RWPE1 (cell line): Measurements from ENCODE around the gene LHX8.
A peak's percentile ranks its signal among the peaks of the same experiment; 100 is the strongest.

Experiments
- CTCF ChIA-PET: fragments of 350-600 bp; sonication (Branson Sonifier 250); formaldehyde crosslinking; extraction: SDS; loops from one replicate; lab custom pipeline; 2021; lab: Yijun Ruan, JAX
- POLR2A ChIA-PET: fragments of 400-600 bp; formaldehyde crosslinking; extraction: SDS; loops from one replicate; lab custom pipeline; 2020; ENCODE audit warnings: antibody characterized with exemption; ENCODE audit not compliant: low non-redundant PET; lab: Yijun Ruan, JAX
- DNase-seq: peaks from one replicate; pipeline ENCODE4 v3.0.0; 2012; ENCODE audit warnings: low spot score
- H3K27ac ChIP-seq: fragments of 450-650 bp; 2 replicates; pipeline ENCODE4 v1.5.1; 2017
- CTCF ChIP-seq: fragments of 450-650 bp; conservative IDR thresholded peaks from 2 replicates; pipeline ENCODE4 v1.5.1; 2017; ENCODE audit warnings: low read depth, mild to moderate bottlenecking

Gene LHX8

GRCh38 chr1:75133750-75134646, at the start of gene LHX8:
TSS of gene LHX8 (plus strand) at chr1:75134388. CDS start at chr1:75136615, 2,227 bp downstream.
- no peak for TF ChIP-seq CTCF
- ChIA-PET POLR2A (no interaction called here), CTCF (interaction anchor here (0.7 kb wide), 1 partner anchor 28 kb away, joined by 5 read pairs; no protein-coding TSS in a partner anchor)
- no peak within 1 kb of the TSS for H3K27ac ChIP-seq
- no peak for DNase-seq

- no peak for DNase-seq
- POLR2A ChIA-PET = no interaction called here
- CTCF ChIA-PET = no interaction called here
- TF ChIP-seq CTCF = no peak
- H3K27ac ChIP-seq = no peak overlapping the region
Measured at GRCh38 chr1:75085931-75086330, 48.3 kb upstream of the LHX8 start.

GRCh38 chr1:75087278-75087677, 46.9 kb upstream of the LHX8 start:
- no peak for DNase-seq
- ChIA-PET POLR2A (no interaction called here), CTCF (no interaction called here)
- TF ChIP-seq CTCF = no peak
- no peak overlapping the region for H3K27ac ChIP-seq

- peak; percentile 12 for DNase-seq
- CTCF ChIA-PET = no interaction called here
- TF ChIP-seq CTCF = no peak
- POLR2A ChIA-PET = no interaction called here
- H3K27ac ChIP-seq = no peak overlapping the region
Measured at GRCh38 chr1:75092141-75092540, 42.0 kb upstream of the LHX8 start.

- POLR2A ChIA-PET = no interaction called here
- TF ChIP-seq CTCF = no peak
- CTCF ChIA-PET = no interaction called here
- no peak overlapping the region for H3K27ac ChIP-seq
- DNase-seq = peak; percentile 15
Measured at GRCh38 chr1:75097654-75098053, 36.5 kb upstream of the LHX8 start.

- TF ChIP-seq CTCF = no peak
- no peak overlapping the region for H3K27ac ChIP-seq
- ChIA-PET POLR2A (no interaction called here), CTCF (no interaction called here)
- DNase-seq = no peak
Measured at GRCh38 chr1:75099581-75099980, 34.6 kb upstream of the LHX8 start.
